ENCODE results near the gene PIGT. TPM values are rescaled to one million over a fixed set of nuclear protein-coding genes. Genes with fewer than 3 reads are reported as not detected.

Gene PIGT
- polyA plus RNA-seq, 1 of the 3 experiments (the other 2 are of a cell fraction) = 144 TPM

DNA sequence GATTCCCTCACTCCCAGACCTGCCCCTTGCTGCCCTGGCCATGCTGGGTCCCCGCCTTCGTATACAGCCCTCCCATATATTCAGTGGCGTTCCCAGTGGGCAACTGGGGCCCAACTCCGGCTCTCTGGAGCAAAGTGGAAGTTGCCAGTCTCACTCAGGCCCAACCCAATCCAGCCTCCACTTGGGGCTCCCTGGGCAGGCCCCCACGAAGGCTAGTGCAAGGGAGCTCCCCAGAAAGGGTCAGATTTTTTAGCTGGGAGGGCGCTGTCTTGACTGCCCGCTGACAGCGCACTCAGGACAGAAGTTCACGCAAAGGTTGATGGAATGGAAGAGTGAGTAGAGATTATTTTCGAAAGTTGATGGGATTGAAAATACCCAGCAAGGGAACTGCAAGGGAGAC is 43.7 kb upstream of the PIGT start:
- no peak overlapping the region for H3K4me2 ChIP-seq
- H4K20me1 ChIP-seq (ENCODE audit: insufficient read depth) = no peaks in the 10 kb centered on the region
- 99% methylated on average over 10 of the region's 10 CpGs for WGBS (ENCODE audit: low lambda C conversion rate)
- no peaks in the 10 kb centered on the region for H3K79me2 ChIP-seq (ENCODE audit: insufficient read depth)
- POLR2A ChIA-PET = no interaction called here
- no peaks in the 10 kb centered on the region for H3K9me3 ChIP-seq
- H3K4me1 ChIP-seq (ENCODE audit: control insufficient read depth in 1 of 2, insufficient read depth in 2 of 2, low read depth in 1 of 2, low read length in 1 of 2) = no peaks in the 10 kb centered on the region
- no peak overlapping the region for H3K9ac ChIP-seq
- no peaks in the 10 kb centered on the region for H3K9me2 ChIP-seq
- no peak overlapping the region for H3K4me3 ChIP-seq (ENCODE audit: low read depth in 2 of 2, low read length in 1 of 2)
- H3F3A ChIP-seq (replicated peaks; ENCODE audit: insufficient read depth) = no peaks in the 10 kb centered on the region
- no peak overlapping the region for H2AFZ ChIP-seq (ENCODE audit: low read depth)
- CTCF ChIA-PET = interaction anchor here (1.5 to 15.6 kb wide), 7 partner anchors 9 to 399 kb away, joined by 4 to 143 read pairs (median 39); partner anchors contain the start of genes DBNDD2, RBPJL and SYS1
- H3K36me3 ChIP-seq (replicated peaks in 1 of 2; ENCODE audit: control insufficient read depth in 1 of 2, insufficient read depth in 2 of 2, low read length in 1 of 2) = peaks cover 19% of the 10 kb centered on the region in 2 experiments
- H3K27ac ChIP-seq (ENCODE audit: low read depth in 2 of 2, low read length in 1 of 2) = no peak overlapping the region
- DNase-seq = no peak
- no peak for TF ChIP-seq MXI1 (IDR thresholded peaks at IDR 0.05; ENCODE audit: low read depth, low read length)
- no peak for TF ChIP-seq NFIC (IDR thresholded peaks at IDR 0.05; ENCODE audit: borderline replicate concordance)
- TF ChIP-seq NRF1 (IDR thresholded peaks at IDR 0.05; ENCODE audit: low read depth, low read length) = no peak
- TF ChIP-seq EZH2phosphoT487 (IDR thresholded peaks at IDR 0.05; ENCODE audit: borderline replicate concordance, low read depth) = no peak
- TF ChIP-seq RFX5 (IDR thresholded peaks at IDR 0.05; ENCODE audit: low read length) = no peak
- TF ChIP-seq, protein P1, sequence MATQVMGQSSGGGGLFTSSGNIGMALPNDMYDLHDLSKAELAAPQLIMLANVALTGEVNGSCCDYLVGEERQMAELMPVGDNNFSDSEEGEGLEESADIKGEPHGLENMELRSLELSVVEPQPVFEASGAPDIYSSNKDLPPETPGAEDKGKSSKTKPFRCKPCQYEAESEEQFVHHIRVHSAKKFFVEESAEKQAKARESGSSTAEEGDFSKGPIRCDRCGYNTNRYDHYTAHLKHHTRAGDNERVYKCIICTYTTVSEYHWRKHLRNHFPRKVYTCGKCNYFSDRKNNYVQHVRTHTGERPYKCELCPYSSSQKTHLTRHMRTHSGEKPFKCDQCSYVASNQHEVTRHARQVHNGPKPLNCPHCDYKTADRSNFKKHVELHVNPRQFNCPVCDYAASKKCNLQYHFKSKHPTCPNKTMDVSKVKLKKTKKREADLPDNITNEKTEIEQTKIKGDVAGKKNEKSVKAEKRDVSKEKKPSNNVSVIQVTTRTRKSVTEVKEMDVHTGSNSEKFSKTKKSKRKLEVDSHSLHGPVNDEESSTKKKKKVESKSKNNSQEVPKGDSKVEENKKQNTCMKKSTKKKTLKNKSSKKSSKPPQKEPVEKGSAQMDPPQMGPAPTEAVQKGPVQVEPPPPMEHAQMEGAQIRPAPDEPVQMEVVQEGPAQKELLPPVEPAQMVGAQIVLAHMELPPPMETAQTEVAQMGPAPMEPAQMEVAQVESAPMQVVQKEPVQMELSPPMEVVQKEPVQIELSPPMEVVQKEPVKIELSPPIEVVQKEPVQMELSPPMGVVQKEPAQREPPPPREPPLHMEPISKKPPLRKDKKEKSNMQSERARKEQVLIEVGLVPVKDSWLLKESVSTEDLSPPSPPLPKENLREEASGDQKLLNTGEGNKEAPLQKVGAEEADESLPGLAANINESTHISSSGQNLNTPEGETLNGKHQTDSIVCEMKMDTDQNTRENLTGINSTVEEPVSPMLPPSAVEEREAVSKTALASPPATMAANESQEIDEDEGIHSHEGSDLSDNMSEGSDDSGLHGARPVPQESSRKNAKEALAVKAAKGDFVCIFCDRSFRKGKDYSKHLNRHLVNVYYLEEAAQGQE (IDR thresholded peaks at IDR 0.05; ENCODE audit: low read depth, low read length) = no peak
- no peak for TF ChIP-seq TEAD4 (IDR thresholded peaks at IDR 0.05; ENCODE audit: borderline replicate concordance, insufficient read depth)
- TF ChIP-seq, protein P2, sequence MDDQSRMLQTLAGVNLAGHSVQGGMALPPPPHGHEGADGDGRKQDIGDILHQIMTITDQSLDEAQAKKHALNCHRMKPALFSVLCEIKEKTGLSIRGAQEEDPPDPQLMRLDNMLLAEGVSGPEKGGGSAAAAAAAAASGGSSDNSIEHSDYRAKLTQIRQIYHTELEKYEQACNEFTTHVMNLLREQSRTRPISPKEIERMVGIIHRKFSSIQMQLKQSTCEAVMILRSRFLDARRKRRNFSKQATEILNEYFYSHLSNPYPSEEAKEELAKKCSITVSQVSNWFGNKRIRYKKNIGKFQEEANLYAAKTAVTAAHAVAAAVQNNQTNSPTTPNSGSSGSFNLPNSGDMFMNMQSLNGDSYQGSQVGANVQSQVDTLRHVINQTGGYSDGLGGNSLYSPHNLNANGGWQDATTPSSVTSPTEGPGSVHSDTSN (IDR thresholded peaks at IDR 0.05) = no peak
- TF ChIP-seq, protein P3, sequence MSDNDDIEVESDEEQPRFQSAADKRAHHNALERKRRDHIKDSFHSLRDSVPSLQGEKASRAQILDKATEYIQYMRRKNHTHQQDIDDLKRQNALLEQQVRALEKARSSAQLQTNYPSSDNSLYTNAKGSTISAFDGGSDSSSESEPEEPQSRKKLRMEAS (IDR thresholded peaks at IDR 0.05; ENCODE audit: low read depth) = no peak
- TF ChIP-seq POLR2AphosphoS5 (IDR thresholded peaks at IDR 0.05; ENCODE audit: low read depth, low read length) = no peak
- TF ChIP-seq, protein P4, sequence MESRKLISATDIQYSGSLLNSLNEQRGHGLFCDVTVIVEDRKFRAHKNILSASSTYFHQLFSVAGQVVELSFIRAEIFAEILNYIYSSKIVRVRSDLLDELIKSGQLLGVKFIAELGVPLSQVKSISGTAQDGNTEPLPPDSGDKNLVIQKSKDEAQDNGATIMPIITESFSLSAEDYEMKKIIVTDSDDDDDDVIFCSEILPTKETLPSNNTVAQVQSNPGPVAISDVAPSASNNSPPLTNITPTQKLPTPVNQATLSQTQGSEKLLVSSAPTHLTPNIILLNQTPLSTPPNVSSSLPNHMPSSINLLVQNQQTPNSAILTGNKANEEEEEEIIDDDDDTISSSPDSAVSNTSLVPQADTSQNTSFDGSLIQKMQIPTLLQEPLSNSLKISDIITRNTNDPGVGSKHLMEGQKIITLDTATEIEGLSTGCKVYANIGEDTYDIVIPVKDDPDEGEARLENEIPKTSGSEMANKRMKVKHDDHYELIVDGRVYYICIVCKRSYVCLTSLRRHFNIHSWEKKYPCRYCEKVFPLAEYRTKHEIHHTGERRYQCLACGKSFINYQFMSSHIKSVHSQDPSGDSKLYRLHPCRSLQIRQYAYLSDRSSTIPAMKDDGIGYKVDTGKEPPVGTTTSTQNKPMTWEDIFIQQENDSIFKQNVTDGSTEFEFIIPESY (IDR thresholded peaks at IDR 0.05; ENCODE audit: borderline replicate concordance, low read depth) = no peak
- no peak for TF ChIP-seq EP300 (IDR thresholded peaks at IDR 0.05; ENCODE audit: borderline replicate concordance in 1 of 2, low read depth in 1 of 2, low read length in 1 of 2)
- H3K27me3 ChIP-seq (ENCODE audit: insufficient read depth) = no peaks in the 10 kb centered on the region

All from SK-N-SH (cell line).